ENCODE data around the gene RPAIN. TPM values are rescaled to one million over a fixed set of nuclear protein-coding genes. Genes with fewer than 3 reads are reported as not detected.

RPAIN gene
- total and polyA plus RNA-seq, 10 of the 15 experiments (the other 5 are each of a cell fraction or from before 2014, with no cell fraction given): 45.8 to 109 (median 70.5) TPM

GRCh38 chr17:5437721-5438317 is 17.8 kb downstream of the RPAIN start:
- Histone ChIP-seq H3K4me2 (ENCODE audit: control insufficient read depth, insufficient read depth) (peak overlapping the region; percentile 72), H3K9me3 (replicated peaks; ENCODE audit: control insufficient read depth, insufficient read depth, low read length) (no peaks in the 10 kb centered on the region), H3K27me3 (replicated peaks in 1 of 2; ENCODE audit: control insufficient read depth in 2 of 2, insufficient read depth in 2 of 2, low read length in 1 of 2) (no peaks in the 10 kb centered on the region), H3K27ac (ENCODE audit: control insufficient read depth, insufficient read depth) (peak overlapping the region; percentile 82), H2AFZ (ENCODE audit: control insufficient read depth, low read depth, low read length) (no peak overlapping the region), H3K4me3 (peak overlapping the region; percentile 81), H3K4me1 (ENCODE audit: control insufficient read depth, insufficient read depth, low read length) (peaks cover 9% of the 10 kb centered on the region; the same call in 1 of the 2 replicates), H4K20me1 (ENCODE audit: control insufficient read depth, insufficient read depth) (no peaks in the 10 kb centered on the region), H3K79me2 (ENCODE audit: control insufficient read depth, insufficient read depth, low read length) (peaks cover 38% of the 10 kb centered on the region), H3K9ac (ENCODE audit: control insufficient read depth, insufficient read depth, low read length) (peak overlapping the region; percentile 91), H3K36me3 (ENCODE audit: control insufficient read depth in 2 of 2, insufficient read depth in 2 of 2, low read length in 1 of 2) (peaks cover 19 to 24% of the 10 kb centered on the region in 2 experiments; a peak in 3 of 4 replicates)
- ChIA-PET SMC1A (ENCODE audit: uncharacterized antibody, unreplicated experiment) (interaction anchor here (0.6 to 2.5 kb wide), 4 partner anchors 19 to 189 kb away, joined by 3 to 10 read pairs (median 6); partner anchors contain the start of gene NUP88), POLR2A (no interaction called here), RAD21 (ENCODE audit: unreplicated experiment) (no interaction called here), CTCF (interaction anchor here (0.9 to 4.5 kb wide), 5 partner anchors 30 to 528 kb away, joined by 3 to 55 read pairs (median 4); no protein-coding TSS in a partner anchor)
- ATAC-seq (no peak), FAIRE-seq (no peak), DNase-seq (ENCODE audit: low read depth, low spot score) (no peak)
- no TSS peak for BruUV-seq (replicated peaks)
- TF ChIP-seq TAF1 (IDR thresholded peaks at IDR 0.05; ENCODE audit: borderline replicate concordance, low read depth, low read length) (no peak), USF1 (IDR thresholded peaks at IDR 0.05; ENCODE audit: borderline replicate concordance, extremely low read length, insufficient read depth, low read depth, low read length) (no peak), CTCF (IDR thresholded peaks at IDR 0.05 in 2 of 3, conservative IDR thresholded peaks at IDR 0.05 in 1 of 3; ENCODE audit: control insufficient read depth in 2 of 3, extremely low read depth in 1 of 3, insufficient read depth in 1 of 3, low read depth in 3 of 3, low read length in 3 of 3) (no peak), YY1 (IDR thresholded peaks at IDR 0.05; ENCODE audit: low read depth, low read length) (no peak), NR2C1 (IDR thresholded peaks at IDR 0.05) (no peak), SMAD1 (IDR thresholded peaks at IDR 0.05; ENCODE audit: low read depth, partially characterized antibody) (no peak), PAX5 (IDR thresholded peaks at IDR 0.05; ENCODE audit: borderline replicate concordance, low read depth, low read length) (no peak), IKZF2 (IDR thresholded peaks at IDR 0.05) (no peak), GATAD2B (conservative IDR thresholded peaks at IDR 0.05; ENCODE audit: low read depth) (no peak), REST (IDR thresholded peaks at IDR 0.05; ENCODE audit: low read depth, low read length) (no peak), LARP7 (IDR thresholded peaks at IDR 0.05) (no peak), NFIC (IDR thresholded peaks at IDR 0.05; ENCODE audit: low read depth, low read length) (no peak)
- in situ Hi-C loops (cut with MboI): no loop called here
- intact Hi-C loops (cut with micrococcal nuclease; ENCODE audit: unreplicated experiment): loop anchor here (5.0 kb wide), 1 partner anchor 241 kb away; no protein-coding TSS in a partner anchor
- 60% methylated on average over 5 of the region's 5 CpGs for WGBS (ENCODE audit: insufficient coverage, insufficient replicate concordance, low lambda C conversion rate, missing lambda C conversion rate)
